Ecto neural progenitor cell (in vitro differentiated cells): ENCODE measurements around the gene STXBP1.

Experiments
- DNase-seq: peaks from one replicate; pipeline ENCODE4 v3.0.0-alpha.2; 2018; ENCODE audit warnings: low spot score

STXBP1 gene

DNA sequence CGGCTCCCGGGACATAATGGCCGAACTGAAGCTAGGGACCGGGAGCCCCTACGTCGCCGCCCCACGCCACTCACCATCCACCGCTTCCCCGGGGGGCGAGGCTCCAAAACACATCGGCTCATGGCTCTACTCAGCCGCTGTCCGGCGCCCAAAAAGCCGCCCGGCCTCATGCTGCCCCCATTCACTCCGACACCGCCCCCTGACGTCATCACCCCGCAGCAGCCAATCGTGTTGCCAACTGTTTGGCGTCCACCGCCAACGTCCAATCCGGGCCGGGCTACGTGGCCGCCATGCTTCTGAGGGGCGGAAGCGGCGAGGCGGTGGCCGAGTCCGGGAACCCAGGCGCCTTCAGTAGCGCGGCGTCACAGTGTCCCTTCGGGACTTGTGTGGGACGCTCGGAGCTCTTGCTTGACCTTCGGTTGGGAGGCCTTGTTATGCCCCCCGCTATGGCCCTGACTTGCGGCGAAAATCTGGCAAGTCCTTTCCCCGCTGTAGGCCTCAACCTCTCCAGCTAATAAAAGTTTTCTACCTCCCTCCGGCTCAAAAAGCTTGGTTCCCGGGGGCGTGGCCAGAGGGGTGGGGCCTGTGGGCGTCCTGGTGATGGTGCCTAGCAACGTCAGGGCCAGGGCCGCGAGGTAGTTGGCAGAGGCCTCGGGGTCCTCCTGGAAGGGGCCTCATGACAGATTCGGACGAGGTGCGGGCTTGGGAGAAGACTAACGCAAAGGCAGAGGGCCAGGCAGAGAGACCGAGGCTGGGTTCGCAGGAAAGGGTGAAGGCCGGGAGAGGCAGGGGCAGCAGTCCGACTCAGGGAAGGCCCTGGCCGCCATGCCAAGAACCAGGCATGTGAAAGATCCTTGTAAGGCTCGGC, 103.6 kb downstream of the STXBP1 start, which contains the start of the genes PTRH1 and TTC16:
Gene PTRH1 (minus strand): TSS at position 194 of the 868 bp plus-strand sequence. CDS start 24 bp downstream, at position 170.
Gene TTC16 (plus strand): TSS at position 610 of the 868 bp plus-strand sequence. CDS start 67 bp downstream, at position 677.
- DNase-seq = peak; percentile 99

DNA sequence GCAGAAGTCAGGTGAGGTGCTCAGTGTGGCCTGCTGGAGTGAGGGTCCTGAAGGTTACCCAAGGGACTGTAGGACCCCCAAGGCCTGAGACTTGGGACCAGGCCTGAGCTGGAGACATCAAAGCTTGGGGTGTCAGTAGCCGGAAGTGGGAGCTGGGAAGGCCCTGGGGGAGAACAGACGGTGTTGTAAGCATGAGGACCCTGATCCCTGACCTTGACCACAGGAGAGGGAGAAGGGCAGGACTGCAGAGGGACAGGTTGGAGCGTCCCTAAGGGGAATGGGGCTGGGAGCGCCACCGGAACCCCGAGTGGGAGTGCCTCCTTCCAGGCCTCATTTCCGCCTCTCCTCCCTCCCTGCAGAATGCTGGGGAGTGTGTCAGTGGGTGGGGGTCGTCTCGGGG, 104.3 kb downstream of the STXBP1 start:
- no peak for DNase-seq

GRCh38 chr9:127717766-127718165, 105.7 kb downstream of the STXBP1 start:
- DNase-seq = no peak

DNA sequence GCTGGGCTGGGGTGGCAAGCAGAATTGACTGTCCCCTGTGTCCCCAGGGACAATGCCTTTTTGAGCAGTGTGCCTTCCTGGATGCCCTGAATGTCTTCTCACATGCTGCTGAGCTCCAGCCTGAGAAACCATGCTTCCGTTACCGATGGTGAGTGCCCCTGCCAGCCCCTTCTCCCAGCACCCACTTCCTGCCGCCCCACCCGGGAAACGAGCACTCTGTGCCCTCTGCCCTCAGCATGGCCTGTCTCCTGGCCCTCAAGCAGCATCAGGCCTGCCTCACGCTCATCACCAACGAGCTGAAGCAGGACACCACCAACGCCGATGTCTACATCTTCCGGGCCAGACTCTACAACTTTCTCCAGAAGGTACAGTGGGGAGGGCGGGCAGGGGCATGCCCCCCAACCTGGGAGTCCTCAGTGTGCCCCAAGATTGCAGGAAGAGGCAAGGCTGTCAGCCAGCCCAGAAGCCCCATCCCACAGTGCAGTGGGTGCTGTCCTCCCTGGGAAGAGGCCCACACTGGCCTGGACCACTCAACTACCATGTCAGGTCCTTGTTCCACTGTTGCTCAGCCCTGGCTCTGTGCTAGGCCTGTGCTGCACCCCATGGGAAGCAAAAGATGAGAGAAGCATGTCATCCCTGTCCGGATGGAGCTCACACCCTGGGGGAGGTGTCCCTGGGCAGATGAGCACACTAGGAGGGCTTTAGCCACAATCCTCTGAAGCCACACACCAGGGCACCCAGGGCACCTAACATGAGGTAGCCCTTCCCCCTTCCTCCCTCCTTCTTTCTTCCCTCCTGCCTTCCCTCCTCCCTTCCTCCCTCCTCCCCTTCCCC, 108.2 kb downstream of the STXBP1 start:
- DNase-seq = no peak

- no peak for DNase-seq
Measured at GRCh38 chr9:127720865-127721227, 108.8 kb downstream of the STXBP1 start.

- DNase-seq = no peak
Measured at GRCh38 chr9:127721391-127721821, 109.3 kb downstream of the STXBP1 start.

DNA sequence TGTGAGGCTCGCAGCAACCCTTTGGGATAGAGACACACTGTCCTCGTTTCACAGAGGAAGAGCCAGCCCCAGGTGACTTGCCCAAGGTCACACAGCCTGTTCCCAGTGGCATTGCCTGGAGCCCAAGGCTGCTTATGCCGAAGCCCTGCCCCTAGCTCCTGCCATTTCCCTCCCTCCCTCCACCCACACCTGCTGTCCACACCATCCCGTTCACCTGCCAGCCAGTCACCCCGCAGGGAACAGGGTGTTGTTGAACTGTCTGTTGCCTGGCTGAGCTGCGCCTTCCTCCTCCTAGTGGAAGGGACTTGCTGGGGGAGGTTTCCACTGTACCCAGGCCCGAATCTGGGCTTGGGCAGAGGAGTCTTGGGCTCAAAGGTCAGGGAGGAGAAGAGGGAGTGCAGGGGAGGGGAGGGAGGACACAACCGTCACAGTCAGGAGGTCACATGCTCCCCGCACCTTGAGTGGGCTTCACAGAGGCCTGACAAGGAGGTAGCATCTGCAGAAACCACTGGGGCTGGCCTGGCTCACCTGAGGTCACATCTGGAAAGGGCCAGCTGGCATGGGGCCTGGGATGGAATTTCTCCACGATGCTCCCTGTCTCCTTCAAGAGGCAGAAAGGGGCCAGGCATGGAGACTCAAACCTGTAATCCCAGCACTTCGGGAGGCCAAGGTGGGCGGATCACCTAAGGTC, 110.1 kb downstream of the STXBP1 start:
- no peak for DNase-seq

DNA sequence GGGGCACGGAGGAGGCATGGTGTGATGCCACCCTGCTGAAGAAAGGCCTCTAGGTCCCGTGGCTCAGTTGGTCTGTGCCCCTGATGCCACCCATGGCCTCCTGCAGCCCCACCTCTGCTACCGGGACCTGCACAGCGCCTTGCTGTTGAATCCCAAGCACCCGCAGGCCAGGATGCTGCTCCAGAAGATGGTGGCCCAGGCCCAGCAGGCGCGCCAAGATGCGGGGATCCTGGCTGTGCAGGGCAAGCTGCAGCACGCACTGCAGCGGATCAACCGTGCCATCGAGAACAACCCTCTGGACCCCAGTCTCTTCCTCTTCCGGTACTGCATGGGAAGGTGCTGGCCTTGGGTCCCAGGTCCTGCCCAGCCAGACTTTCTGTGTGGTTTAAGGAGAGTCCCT, 110.9 kb downstream of the STXBP1 start:
- DNase-seq = no peak

DNA sequence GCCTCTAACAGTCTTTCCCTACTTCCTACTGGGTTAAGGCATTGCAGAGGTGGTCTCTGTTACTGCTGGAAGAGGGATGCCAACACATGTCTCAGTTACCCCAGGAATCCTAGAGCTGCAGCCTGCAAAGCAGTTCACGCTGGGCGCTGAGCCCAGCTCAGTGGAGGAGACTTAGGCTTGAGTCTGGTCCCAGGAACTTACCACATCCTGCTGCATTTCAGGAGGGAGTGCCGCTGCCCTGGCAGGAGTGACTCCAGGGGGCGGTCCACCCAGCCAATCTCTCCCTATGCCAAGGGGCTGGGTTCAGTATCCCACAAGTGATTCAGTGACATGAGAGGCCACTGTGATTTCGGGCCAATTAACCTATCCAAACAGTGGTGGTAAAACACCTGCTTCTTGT, 111.4 kb downstream of the STXBP1 start:
- DNase-seq = no peak

DNA sequence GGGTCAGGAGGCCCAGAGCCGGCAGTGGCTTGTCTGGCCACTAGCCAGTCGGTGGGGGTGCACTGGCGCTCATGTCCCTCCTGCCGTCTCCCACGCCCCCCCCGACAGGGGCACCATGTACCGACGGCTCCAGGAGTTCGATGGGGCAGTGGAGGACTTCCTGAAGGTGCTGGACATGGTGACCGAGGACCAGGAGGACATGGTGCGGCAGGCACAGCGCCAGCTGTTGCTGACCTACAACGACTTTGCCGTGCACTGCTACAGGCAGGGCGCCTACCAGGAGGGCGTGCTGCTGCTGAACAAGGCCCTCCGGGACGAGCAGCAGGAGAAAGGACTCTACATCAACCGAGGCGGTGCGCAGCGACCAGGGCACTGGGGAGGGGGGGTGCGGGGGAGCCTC, 111.9 kb downstream of the STXBP1 start:
- no peak for DNase-seq

DNA sequence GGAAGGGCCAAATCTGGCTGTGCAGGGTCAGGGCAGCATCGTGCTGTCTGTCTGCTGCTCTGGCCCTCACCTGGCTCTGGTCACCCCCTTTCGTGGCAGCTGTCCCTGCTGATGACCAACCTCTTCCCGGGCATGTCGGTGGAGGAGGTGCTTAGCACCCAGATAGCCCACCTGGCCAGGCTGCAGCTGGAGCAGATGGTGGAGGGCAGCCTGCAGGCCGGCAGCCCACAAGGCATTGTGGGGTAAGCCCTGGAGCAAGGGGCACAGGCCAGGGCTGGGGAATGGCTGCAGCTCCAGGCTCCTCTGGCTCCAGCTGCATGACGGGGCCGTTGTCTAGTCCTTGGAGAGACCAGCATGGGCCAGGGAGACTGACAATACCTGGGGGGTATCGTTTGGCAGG, 114.8 kb downstream of the STXBP1 start:
- no peak for DNase-seq

DNA sequence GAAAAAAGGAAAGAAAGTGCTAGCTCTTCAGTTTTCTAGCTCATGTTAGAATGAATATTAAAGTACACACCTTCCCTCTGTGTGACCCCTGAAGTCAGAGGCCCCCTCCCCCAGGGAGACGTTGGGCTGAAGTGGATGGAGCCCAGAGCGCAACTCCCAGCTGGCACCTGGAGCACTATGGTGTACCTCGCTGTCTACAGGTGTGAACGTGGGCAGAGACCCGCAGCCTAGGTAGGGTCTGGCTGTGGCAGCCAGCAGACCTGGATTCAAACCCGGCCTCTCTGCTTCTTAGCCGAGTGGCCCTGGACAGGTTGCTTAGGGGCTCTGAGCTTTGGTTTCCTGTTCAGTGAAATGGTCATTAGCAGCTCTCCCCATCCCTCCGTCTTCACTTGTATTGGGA, 116.7 kb downstream of the STXBP1 start:
- DNase-seq = no peak

DNA sequence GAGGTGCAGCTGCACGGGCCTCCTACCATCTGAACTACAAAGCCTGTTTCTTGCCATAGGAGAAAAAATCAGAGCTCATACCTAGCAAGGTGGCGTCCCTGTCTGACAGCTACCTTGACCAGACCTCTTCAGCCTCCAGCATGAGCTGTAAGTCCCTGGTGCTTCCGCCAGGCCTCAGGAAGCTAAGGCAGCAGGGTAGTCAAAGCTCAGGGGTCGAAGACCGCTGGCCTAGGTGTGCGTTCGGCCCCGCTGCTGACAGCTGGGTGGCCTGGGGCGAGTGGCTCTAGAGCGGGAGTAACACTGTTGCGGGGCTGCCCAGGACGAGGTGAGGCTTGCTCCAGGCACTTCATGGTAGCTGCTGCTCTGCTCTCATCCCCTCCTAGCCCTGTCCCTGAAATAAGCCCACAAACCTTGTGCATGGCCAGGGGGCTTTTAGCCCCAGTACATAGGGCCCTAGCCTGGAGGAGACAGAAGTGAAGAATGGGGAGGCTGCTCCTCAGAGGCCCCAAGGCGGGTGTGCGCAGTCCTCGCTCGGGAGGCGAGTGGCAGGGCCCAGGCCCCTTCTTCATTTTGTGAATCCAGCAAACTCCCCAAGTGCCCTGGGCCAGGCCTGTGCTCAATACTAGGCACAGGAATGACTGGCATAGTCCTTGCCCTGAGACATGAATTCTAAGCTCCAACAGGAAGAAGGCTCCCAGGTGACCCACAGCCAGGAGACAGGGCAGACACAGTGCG, 117.6 kb downstream of the STXBP1 start:
- DNase-seq = no peak

- no peak for DNase-seq
Measured at GRCh38 chr9:127730262-127730661, 118.2 kb downstream of the STXBP1 start.

- no peak for DNase-seq
Measured at GRCh38 chr9:127730799-127731410, 118.8 kb downstream of the STXBP1 start.

GRCh38 chr9:127731938-127732337, 119.9 kb downstream of the STXBP1 start:
- no peak for DNase-seq

GRCh38 chr9:127732444-127732843, 120.4 kb downstream of the STXBP1 start:
- DNase-seq = no peak

DNA sequence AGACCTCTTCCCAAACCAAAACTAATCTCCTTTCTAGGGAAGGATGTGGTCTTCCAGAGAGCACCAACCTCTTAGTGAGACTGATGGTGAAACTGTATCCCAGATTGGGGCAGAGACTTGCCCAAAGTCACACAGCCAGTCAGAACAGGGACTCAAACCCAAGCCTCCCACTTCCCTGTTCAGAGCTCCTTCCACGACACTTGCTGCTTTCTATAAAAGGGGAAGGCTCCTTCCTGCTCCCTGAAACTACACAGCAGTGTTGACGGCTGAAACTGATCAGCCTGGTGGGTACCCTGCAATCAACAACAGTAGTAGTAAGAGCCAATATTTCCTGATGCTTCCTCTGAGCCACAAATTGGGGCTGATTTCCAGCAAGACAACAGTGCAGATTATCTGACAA, 121.5 kb downstream of the STXBP1 start:
- DNase-seq = no peak

- no peak for DNase-seq
Measured at GRCh38 chr9:127734247-127734746, 122.2 kb downstream of the STXBP1 start.

- DNase-seq = peak; percentile 98
Measured at GRCh38 chr9:127734747-127735529, 122.9 kb downstream of the STXBP1 start, which contains the start of gene TOR2A. TOR2A (minus strand) TSS chr9:127735294; CDS start chr9:127735270, 24 bp downstream.
